Erythroblast (primary cell): ENCODE measurements around the gene ANP32D.
"Not testable (repeated sequence)": the region's sequence is repeated elsewhere in the genome, so short reads cannot be mapped to it uniquely, and the experiment has no call there.

Experiments used
- GATA1 ChIP-seq: IDR thresholded peaks from 2 replicates; pipeline ENCODE4 v1.6.1; 2011; ENCODE audit warnings: low read depth, mild to moderate bottlenecking, control low read depth, low read length, moderate library complexity
- POLR2A ChIP-seq: IDR thresholded peaks from 2 replicates; pipeline ENCODE4 v1.6.1; 2011; ENCODE audit warnings: mild to moderate bottlenecking, low read length

DNA sequence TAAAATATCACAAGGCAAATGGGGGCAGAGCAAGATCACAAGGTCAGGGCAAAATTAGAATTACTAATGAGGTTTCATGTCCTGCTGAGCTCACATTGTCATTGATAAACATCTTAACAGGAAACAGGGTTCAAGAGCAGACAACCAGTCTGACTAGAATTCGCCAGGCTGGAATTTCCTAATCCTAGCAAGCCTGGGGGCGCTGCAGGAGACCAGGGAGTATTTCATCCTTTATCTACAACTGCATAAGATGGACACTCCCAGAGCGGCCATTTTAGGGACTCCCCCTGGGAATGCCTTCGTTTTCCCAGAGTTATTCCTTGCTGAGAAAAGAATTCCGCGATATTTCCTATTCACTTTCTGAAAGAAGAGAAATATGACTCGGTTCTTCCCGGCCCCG is 3.3 kb upstream of the ANP32D start:
- TF ChIP-seq POLR2A, GATA1: not testable (repeated sequence)
